CD4-positive, alpha-beta T cell treated with Interleukin-21 for 1 hour (primary cell): ENCODE results near the gene MYO5C.
"Not testable (repeated sequence)": the region's sequence is repeated elsewhere in the genome, so short reads cannot be mapped to it uniquely, and the experiment has no call there.

Experiments
- DNase-seq: peaks from one replicate; pipeline ENCODE4 v3.0.0-alpha.2; 2020

Gene MYO5C

DNA sequence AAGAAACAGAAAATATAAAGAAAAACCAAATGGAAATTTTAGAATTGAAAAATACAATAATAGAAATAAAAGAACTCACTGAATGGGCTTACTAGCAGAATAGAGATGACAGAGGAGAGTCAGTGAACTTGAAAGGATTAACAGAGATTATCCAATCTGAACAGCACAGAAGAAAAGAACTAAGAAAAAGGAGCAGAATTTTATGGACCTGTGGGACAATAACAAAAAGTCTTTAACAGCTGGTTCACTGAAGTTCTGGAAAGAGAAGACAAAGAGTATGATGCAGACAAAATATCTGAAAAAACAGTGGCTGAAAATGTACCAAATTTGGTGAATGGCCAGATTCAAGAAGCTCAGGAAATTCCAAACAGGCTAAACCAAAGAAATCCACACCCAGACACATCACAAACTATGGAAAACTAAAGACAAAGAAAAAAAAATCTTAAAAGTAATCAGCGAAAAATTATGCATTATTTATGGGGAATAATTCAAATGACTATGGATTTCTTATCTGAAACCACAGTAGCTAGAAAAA is 94.7 kb downstream of the MYO5C start:
- no peak for DNase-seq

DNA sequence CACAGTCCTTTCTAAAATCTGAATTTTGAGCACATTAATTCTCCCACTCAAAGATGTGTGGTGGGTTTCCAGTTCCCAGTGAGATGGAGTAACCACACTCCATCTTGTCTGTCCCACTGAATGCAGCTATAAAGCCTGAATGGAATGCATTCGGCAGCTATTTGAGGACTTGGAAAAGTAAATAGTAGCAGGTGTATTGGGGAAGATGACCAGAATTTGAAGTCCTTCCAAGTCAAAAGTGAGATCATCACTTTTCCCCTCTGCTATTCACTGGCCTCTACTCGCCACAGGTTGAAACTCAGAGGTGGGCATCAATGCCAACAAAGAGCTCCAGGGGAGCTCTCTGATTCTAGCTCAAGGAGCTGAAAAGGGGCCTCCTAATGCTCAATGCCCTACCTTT is 96.3 kb downstream of the MYO5C start:
- DNase-seq, result no peak

DNA sequence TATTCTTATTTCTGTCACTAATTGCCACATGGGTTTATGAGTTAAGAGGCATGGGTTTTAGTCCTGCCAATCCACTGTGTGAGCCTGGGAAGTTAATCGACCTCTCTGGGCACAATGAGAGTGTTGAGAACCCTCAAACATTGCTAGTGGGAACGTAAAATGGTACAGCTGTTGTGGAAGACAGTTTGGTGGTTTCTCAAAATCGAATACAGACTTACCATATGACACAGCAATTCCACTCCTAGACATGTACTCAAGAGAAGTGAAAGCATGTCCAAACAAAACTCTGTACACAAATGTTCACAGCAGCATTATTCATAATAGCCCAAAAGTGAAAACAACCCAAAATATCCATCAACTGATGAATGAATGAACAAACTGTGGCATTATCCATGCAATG is 98.7 kb downstream of the MYO5C start:
- no peak for DNase-seq

DNA sequence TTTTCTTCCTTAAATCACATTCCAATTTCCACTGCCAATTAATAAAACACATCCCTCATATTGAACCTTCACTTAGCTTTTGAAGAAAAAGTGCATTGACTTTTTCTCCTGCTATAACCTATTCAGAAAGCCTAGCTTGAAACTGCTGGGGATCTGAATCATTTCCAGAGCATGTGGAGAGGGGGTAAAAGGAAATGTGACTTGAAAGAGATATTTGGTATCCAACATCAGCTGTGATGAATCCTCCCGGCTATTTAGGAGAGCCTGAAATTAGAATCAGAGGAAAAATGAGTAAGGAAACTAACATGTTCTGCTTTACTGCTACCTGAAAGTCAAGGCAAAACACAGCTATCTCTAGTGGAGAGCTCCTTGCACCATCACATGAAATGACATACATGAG is 101.8 kb downstream of the MYO5C start:
- DNase-seq, result no peak

DNA sequence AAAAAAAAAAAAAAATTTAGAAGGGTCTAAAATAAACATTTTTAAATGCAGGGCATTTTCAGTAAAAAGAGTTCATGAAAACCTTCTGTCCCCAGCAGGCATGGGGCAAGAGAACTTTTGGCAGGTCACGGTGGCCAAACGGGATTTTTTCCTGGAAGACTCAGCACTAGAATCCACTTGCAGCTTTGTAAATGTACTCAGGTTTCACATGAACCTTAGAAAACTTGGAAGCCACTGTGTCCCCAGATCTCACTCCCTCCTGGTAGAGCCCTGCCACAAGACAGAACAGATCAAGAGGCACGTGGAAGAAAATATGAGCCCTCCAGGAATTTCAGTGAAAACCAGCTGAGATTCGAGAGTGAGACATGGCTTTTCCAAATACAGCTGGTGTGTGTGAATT is 102.3 kb downstream of the MYO5C start:
- no peak for DNase-seq

DNA sequence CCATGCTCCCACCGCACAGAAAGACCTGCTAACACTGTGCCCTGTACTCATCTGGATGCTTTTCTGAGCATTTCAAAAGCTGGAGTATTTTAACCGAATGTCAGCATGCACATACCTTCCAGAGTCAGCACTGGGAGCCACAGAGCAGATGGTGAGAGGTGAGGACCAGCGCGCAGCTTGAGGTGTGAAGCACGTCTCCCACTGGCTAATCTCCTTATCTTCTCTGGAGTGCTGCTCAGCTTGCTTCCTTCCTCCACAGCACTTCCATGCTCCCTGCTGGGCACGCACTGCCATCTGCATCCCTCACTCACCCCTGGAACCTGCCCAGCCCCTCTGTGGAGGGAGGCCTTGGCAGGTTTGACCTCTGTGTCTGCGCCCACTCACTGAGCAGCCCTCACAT is 104.4 kb downstream of the MYO5C start, which contains the start of gene GNB5:
Gene GNB5, minus strand, starts transcription at position 186 of the 400 bp plus-strand sequence. CDS start 6,716 bp downstream, outside the sequence.
- DNase-seq, result no peak

DNA sequence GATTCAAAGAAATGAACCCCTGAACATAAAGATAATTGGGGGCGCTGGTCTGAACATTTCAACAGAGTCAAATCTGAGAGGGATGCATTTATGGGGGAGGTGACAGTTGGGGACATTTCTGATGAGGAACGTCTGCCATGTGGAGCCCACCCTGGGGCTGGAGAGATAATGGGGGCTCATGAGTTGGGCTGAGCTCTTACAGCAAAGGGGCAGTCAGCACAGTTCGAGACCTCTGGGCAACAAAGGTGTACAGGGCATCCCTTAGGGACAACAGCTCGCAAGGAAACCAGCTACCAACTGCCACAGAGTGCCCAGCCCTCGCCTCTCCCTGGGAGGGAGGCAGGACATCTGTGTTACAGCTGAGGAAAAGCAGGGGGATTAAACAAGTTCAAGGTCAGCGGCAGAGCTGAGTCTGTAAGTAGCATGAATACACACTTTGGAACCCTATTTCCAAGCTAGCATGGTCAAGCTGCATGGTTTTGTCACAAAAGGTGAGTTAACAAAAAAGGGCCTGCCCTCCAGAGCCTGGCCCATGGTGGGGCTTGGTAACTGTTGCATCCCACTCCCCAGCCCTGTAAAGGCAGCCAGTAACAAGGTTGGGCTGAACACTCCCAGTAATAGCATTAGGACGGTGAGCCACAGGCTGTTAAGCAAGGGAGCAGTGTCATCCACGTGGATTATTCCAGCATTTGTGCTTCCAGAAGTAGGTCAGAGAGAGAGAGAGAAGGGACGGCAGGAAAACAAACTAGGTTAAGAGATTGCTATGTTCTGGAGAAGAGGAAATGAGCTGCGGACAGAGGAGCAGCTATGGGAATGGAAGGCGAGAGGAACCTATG is 108.7 kb downstream of the MYO5C start:
- no peak for DNase-seq

DNA sequence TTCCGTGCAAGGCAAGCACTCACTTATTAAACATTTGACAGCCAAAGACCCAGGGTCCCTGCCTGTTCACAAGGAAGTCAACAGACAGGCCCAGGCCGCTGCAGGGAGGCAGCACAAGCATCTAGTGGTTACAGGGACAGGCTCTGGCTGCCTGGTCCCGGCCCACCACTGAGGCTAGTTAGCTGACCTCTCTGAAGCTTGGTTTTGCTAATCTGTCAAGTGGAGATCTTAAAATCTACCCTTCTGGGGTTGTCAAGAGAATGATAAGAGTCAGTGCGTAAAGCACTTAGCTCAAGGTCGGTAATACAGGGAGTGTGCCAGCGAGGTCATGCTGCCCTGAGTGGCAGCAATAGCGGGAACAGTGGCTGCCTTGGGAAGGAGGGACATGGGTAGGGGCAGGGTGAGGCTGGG is 110.4 kb downstream of the MYO5C start:
- no peak for DNase-seq

DNA sequence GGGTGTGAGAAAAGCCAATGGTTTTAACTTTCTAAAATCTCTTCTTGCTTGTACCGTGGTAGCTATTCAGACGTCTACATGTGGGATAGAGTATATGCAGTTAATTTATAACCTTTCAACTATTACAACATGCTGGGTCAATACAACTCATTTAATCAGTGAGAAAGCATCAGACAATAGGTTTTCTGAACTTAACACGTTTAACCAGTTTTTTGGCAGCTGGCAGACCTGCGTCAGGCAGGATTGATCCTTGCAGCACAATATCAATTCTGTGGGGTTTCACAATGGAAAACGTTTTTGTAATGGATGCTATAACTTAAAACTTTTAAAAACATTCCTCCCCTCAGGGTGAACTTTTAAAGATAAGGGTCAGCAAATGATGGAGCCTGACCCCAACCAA is 110.9 kb downstream of the MYO5C start:
- DNase-seq, result no peak

DNA sequence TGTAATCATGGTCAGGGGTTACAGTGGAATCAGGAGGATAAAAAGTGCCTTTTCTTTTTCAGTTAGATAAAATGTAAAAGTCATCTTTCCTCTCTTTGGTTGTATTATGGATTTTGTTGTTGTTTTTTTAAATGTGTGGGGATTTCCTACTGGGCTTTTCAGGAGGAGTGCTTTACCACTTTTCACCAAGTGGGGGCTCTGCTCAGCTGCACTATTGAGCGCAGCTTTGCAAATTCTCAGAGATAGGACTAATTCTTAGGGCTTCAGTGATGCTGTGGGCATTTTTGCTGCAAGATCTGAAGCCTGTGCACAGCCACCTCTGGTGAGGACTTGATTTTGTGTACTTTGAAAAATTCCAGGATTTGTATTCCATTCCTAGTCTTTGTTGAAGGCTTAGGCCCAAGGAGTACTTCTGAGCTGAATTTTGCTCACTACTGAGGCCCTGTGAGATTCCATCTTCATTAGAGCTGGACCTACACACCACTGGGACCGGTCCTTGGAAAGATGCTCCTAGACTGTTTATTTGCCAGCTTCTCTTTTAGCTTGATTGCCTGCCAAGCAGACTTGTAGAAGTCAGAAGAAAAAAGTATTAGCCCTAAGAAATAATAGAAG is 111.9 kb downstream of the MYO5C start:
- peak; percentile 39 for DNase-seq

DNA sequence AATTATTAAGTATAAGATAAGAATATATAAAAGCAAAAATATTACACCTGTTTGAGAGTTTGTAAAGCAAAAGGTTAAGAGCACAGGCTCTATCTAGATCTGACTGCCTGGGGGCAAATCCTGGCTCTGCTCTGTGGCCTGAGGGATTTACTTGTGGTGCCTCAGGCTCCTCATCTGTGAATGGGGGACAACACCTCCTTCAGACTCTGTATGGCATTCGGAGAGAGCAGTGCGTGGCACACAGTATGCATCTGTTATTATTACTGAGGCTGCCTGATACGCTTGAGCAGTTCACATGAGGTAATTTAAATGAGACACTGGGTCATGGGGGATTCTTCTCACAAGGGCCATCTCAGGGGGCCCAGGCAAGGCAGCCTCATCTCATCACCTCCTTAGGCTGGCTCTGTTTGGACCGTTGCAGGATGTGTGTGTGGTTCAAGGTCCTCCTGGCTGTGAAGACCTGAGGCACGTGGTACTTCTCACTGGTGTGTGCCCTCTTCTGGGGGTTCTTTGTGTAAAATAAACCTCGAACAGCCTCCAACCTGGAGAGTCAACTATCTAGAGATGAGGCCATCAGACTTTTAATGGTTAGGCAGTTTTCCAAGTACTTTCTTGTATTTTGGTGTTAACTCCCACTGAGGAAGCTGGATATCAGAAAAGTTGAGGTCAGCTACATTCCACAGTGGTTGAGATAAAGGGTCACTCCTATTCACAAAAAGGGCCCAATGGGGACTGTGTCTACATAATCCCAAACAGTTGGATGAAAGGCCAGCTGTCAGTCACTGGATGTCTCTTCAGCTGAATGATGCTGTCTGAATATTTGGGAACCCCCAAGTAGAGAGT is 113.4 kb downstream of the MYO5C start:
- no peak for DNase-seq

DNA sequence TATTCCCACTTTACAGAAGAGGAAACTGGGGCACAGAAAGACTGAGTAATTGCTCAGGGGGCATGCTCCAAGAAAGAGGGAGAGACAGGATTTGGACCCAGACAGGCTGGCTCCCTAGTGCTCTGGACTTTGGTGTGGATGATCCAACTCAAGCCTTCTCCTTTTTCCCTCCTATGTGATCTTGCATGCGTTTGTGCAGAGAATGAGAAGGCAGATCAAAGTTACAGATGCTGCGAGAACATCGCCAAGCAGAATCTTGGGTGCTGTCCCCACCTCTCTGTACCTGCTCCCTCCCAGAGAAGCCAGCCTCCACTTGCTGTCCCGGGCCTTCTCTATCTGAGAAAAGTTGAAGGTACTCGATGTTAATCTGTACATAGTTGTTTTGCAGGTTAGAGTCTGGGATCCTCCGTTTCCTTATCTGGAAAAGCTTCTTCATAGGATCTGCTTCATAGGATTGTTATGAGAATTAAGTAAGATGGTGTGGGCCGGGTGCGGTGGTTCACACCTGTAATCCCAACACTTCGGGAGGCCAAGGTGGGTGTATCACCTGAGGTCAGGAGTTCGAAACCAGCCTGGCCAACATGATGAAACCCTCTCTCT is 114.7 kb downstream of the MYO5C start:
- no peak for DNase-seq

DNA sequence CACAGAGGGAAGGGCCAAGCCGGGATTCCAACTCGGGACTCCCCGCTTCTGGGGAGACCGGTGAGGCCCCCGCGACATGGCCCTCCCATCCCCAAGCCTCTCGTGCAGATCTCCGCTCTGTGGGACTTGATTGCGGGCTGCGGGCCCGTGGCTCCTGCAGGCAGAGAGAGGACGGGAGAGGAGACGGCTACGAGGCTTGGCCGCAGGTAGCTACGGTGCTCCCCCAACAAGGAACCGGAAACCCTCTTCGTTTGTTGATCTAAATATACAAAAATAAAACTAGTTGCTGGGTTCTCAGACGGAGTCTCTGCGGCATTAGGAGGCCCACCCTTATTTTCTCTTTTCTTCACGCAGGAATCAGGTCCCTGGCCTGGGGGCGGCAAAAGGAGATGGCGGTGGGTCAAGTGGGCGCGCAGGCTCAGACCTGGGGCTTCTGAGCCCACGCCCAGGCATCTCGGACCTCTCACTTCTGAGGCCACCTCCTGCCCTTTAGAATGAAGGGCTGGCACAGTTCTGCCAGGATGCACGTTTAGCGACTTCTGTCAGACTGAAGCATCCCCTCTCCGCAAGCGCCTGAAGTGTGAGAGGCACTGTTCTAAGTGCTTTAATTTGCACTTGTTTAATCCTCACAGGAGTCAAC is 115.3 kb downstream of the MYO5C start:
- peak; percentile 73 for DNase-seq

DNA sequence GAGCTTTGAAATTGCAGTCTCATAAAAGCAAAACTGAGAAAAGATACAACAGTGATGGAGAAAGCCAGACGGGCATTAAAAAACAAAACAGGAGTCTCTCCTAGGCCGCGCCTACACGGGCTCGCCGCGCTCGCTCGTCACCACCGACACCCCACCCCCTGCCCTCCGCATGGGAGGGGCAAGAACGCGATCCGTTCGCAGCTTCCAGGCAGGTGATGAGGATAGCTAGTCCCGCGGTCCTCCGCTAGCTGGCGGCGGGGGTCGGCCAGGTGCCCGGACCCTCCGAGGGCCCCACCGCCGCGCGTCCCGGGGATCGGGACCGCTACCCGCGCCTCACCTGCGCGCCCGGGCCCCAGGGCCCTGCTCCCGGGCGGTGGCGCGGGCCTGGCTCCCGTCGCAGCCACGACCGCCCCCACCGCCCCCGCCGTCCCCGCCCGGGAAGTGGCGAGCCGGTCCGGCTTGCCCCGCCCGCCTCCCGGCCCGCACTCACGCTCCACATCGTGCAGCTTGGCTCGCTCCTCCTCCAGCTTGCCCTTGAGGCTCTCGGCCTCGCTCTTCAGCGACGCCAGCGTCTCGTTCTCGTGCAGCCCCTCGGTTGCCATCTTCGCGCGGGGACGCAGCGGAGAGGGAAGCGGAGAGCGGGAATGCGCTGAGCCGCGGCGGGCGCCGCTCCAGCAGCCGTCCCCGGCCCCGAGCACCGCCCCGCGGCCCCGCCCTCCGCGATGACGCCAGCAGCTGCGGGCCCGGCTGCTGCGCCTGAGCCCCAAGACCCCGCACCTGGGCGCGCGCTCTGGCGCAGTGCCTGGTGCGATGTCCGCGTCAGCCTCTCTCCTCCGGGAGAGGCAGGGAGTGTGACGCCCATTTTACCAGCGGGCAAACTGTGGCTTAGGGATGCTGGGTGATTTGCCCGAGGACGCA is 116.1 kb downstream of the MYO5C start:
- peak; percentile 91 for DNase-seq

DNA sequence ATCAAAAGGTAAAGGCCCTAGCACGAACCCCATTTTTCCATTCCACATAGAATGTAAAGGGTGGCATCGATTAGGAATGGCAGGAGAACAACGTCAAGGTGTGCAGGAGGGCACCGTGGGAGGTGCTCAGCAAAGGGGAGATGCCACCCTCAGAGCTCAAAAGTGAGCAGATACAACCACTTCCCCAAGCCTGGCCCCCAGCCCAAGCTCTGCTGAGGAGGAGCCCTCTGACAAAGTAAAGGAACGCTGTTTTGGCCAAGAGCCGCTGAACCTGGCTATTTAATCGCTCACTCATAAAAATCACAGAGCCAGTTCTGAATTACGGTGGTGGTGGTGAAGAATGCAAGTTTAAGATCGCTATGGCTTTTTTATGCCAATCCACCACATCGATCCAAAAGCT is 116.8 kb downstream of the MYO5C start:
- no peak for DNase-seq

DNA sequence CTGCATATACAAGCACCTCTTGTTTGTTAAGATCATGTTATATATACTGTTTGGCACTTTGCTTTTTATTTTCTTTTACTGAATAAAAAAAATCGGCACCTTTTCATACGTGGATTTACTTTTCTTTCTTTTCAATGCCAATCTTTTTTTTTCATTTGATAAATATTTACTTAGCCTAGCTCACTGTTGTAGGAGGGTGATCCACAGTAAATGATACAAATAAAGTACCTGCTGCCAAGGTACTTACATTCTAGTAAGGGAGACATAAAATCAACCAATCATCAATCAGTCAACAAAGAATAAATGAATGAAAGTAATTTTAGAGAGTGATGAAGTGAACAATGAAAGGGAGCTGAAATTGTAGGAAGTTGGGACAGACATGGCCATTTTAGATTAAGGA is 122.7 kb downstream of the MYO5C start:
- no peak for DNase-seq

DNA sequence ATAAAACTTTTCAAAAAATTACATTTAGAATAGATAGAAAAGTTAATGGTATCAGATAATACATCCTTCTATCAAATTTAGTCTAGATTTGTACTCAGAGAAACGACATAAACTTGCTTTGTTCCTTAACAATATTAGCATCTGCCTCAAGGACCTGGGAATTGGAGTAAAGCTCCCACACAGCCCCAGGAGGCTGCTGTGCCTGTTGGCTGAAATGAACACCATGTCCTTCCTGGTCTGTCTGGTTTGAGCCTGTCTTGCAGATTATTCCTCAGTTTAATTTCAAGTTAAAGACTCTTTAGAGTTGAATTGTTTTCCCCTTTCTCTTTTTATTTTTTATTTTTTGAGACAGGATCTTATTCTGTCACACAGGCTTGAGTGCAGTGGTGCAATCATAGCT is 123.8 kb downstream of the MYO5C start:
- DNase-seq, result no peak

DNA sequence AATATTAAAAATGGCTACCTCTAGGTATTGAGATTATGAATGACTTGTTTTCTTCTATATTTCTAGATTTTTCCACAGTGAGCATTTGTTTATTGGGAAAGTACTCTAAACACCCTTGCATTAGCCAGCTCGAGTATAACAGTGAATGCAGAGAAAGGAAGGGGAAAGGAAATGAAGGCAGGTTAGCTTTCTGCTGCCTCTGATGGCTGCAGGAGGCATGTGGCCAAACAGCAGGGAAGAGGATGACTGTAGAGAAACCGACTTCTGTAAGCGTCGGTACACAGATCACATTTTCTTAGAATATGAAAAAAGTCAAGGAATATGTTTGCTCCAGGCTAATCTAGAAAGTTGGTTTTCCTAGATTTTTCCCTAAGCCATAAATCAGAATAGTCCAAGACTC is 124.2 kb downstream of the MYO5C start:
- peak; percentile 13 for DNase-seq

DNA sequence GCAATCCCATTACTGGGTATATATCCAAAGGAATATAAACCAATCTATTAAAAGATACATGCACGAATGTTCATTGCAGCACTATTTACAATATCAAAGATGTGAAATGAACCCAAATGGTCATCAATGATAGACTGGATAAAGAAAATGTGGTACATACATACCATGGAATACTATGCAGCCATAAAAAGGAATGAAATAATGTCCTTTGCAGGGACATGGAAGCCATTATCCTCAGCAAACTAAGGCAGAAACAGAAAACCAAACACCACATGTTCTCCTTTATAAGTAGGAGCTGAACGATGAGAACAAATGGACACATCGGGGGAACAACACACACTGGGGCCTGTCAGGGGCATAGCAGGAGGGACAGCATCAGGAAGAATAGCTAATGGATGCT is 125.4 kb downstream of the MYO5C start:
- not testable (repeated sequence) for DNase-seq

DNA sequence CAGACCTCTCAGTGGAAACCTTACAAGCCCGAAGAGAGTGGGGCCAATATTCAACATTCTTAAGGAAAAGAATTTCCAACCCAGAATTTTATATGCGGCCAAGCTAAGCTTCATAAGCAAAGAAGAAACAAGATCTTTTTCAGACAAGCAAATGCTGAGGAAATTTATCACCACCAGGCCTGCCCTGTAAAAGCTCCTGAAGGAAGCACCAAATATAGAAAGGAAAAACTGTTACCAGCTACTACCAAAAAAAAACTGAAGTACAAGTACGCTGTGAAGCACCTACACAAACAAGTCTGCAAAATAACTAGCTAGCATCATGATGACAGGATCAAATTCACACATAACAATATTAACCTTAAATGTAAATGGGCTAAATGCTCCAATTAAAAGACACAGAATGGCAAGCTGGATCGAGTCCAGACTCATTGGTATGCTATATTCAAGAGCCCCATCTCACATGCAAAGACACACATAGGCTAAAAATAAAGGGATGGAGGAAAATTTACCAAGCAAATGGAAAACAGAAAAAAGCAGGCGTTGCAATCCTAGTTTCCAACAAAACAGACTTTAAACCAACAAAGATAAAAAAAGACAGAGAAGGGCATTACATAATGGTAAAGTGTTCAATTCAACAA is 130.0 kb downstream of the MYO5C start:
- DNase-seq, result not testable (repeated sequence)
